Measurements from ENCODE around the gene HACD1. TPM values are rescaled to one million over a fixed set of nuclear protein-coding genes. Genes with fewer than 3 reads are reported as not detected.
"Not testable (repeated sequence)": the region's sequence is repeated elsewhere in the genome, so short reads cannot be mapped to it uniquely, and the experiment has no call there.

The HACD1 gene
- total RNA-seq, 2 donors from 2014 or later: 104 to 151 TPM

GRCh38 chr10:17590969-17591645 is 26.1 kb downstream of the HACD1 start:
- DNase-seq: no peak
- ATAC-seq: no peak
- intact Hi-C loops (cut with DNase I): no loop called here

DNA sequence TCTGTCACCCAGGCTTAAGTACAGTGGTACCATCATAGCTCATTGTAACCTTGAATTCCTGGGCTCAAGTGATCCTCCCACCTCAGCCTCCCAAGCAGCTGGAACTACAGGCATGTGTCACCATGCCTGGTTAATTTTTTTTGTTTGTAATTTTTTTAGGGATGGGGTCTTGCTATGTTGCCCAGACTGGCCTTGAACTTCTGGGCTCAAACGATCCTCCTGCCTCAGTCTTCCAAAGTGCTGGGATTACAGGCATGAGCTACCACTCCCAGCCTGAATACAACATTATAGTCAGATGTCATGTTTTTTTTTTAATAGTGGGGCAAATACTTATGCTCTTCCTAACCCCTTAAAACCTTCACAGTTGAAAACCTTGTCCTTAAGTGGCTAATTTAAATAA is 27.9 kb downstream of the HACD1 start:
- DNase-seq; ATAC-seq; intact Hi-C loops (cut with DNase I): not testable (repeated sequence)

DNA sequence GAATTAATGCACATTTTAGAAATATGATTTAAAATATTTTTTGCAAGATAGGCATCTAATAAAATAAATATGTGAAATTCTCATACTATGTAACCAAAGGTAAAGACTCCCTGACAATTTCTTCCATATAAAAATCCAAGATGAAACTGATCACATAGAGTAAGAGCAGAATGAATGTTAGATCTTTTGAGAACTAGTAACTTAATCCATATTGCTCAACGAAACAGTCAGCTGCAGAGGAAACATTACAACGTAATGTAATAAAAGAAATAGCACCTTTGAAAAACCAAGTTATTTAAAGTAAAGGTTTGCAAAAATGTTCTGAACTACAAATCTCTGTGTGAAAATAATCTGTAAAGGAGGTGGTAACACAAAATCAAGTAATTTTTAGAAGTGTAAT is 28.8 kb downstream of the HACD1 start:
- ATAC-seq (no peak), DNase-seq (no peak)
- intact Hi-C loops (cut with DNase I): no loop called here

- DNase-seq; ATAC-seq; intact Hi-C loops (cut with DNase I): not testable (repeated sequence)
Measured at GRCh38 chr10:17587321-17587720, 29.9 kb downstream of the HACD1 start.

DNA sequence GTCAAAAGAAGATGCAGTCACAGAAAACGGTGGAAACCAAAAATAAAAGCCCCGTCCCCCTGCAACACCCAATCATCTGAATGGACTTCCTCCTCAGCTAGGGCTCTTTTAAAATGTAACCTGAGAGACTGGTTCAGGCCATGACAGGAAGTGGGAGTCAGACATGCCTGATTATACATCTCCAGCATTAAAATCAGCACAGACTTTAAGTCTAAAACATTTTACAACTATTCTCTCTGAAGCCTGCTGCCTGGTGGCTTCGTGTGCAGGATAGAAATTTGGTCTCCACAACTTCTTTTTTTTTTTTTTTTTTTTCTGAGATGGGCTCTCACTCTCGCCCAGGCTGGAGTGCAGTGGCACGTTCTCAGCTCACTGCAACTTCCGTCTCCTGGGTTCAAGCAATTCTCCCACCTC is 30.3 kb downstream of the HACD1 start:
- intact Hi-C loops (cut with DNase I): no loop called here
- DNase-seq (no peak), ATAC-seq (peak in 1 of 2 donors; percentile 31)

DNA sequence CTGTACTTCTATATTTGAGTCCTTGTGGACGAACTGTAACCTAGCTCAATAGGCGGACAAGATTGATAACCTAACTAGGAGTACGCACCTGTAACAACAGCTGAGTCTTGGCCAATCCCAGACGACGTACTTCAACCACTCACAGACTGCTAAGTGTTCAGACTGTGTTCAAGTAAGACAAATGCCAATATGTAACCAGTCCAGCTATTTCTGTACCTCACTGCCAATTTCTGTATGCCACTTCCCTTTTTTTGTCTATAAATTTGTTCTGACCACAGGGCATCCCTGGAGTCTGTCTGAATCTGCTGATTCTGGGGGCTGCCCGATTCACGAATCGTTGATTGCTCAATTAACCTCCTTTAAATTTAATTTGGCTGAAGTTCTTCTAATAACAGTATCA is 32.2 kb downstream of the HACD1 start:
- intact Hi-C loops (cut with DNase I): no loop called here
- ATAC-seq: no peak

GRCh38 chr10:17580885-17581284 is 36.3 kb downstream of the HACD1 start:
- ATAC-seq (no peak), DNase-seq (no peak)
- intact Hi-C loops (cut with DNase I): no loop called here

More for the DNA sequence above, 32.2 kb downstream of the HACD1 start:
- DNase-seq: no peak

DNA sequence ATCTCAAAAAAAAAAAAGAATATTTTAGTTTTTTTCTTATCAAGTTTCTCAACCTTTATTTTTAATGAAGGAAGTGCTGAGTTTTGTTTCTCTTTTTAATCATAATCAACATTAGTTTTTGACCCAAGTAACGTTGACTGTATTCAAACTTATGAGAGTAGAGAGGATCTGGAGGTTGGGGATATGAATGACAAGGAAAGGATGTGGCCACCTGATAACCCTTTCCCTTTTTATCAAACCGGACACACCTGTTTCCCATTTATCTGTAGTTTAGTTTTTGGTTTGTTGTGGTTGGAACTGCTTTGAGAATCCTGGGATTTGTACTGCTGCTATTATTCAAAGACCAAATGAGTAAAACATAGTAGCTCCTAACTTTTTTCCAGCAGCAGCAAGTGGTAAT is 38.6 kb downstream of the HACD1 start:
- ATAC-seq (peak in 1 of 2 donors; percentile 61), DNase-seq (no peak)
- intact Hi-C loops (cut with DNase I): no loop called here

- DNase-seq (no peak), ATAC-seq (no peak)
- intact Hi-C loops (cut with DNase I): no loop called here
Measured at GRCh38 chr10:17576768-17577167, 40.4 kb downstream of the HACD1 start.

DNA sequence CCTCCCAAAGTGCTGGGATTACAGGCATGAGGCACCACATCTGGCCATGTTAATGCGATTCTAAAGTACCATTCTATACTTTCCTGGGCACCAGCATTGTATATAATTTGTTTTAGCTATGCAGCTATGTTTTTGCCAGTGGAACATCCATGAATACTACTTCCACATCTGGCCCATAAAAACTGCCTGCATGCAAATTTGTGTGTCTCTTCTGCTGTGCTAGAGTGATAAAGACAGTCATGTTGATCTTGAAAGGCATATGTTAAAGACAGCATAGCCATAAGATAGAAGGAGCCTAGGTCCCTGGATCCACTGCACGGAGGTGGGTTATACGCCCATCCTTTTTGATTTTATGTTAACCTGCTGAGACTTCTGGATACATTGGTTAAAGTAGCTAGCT is 52.3 kb downstream of the HACD1 start:
- DNase-seq (no peak), ATAC-seq (no peak)
- intact Hi-C loops (cut with DNase I): no loop called here

DNA sequence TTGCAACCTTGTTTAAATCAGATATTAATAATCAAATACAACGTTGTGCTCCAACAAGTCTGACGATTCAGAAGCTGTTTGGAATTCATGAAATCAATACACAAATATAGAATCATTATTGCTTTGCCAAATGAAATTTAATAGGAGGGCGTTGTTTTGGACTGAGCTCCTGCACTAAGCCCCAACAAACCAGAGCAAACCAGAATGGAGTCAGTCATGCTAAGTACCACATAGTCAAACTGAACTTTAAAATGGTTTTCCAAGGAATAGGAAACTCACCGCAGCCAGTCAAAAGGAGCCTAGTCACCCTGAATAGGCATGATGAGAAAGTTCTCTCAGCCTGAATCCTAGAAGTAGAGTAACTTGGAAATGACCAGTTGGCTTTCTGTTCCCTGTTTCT is 53.7 kb downstream of the HACD1 start:
- DNase-seq (no peak), ATAC-seq (no peak)
- intact Hi-C loops (cut with DNase I): no loop called here

DNA sequence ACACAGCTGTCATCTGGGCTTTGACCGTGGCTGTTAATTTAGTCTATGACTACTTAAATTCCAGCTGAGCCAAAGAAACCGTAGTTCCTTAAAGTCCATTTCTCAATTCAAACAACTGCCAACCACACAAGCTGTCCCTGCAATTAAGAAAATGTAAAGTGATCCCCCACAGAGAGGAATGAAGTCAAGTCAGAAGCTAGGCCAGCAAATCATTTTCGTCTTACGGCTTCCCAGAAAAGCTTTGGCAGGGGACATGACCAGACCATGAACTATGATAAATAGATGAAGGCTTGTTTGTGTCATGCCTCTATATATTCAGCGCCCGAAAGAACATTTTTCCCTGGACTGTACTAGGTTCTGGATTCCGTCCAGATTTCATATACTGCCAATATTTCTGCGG is 54.6 kb downstream of the HACD1 start:
- ATAC-seq (no peak), DNase-seq (no peak)
- intact Hi-C loops (cut with DNase I): no loop called here

DNA sequence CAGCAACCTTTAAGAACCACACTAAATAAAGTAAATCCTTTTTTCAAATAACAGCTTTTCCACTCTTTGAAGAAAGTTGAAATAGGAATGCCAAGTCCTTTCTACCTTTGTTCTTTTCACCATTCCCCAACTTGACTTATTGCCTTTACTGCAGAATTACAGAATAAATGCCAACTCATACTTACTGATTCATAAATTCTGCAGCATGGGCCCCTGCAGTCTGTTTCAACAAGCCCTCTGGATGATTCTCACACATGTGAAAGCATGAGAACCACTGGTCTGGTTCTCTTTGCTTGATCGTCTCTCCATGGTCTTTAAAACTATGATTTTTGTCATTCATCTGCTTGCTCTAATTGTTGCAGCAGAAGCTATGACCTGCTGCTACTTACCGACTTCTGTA is 56.1 kb downstream of the HACD1 start:
- no peak for DNase-seq
- intact Hi-C loops (cut with DNase I): no loop called here

GRCh38 chr10:17557459-17557858 is 59.7 kb downstream of the HACD1 start:
- DNase-seq (no peak), ATAC-seq (no peak)
- intact Hi-C loops (cut with DNase I): no loop called here

More for the DNA sequence above, 56.1 kb downstream of the HACD1 start:
- ATAC-seq: no peak

GRCh38 chr10:17548770-17549169 is 68.4 kb downstream of the HACD1 start:
- intact Hi-C loops (cut with DNase I): no loop called here
- DNase-seq (no peak), ATAC-seq (no peak)

DNA sequence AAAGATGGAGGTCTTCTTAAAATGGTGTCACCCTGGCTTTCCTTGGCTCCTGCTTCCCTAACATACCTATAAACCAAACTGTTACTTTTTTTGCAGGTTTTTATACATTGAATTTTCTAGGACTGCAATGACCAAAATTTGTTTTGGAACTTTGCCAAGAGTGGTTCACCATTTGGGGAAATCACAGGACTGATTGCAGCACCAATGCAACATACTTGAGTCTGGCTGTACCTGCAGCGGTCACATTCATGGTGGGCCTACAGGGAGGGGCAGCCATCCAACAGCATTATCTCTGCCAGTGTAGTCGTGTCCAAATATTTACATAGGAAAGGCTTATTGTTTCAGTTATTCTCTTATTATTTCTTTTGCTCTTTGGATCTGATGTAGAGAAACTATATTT is 69.0 kb downstream of the HACD1 start:
- ATAC-seq: no peak
- DNase-seq: no peak
- intact Hi-C loops (cut with DNase I): no loop called here

DNA sequence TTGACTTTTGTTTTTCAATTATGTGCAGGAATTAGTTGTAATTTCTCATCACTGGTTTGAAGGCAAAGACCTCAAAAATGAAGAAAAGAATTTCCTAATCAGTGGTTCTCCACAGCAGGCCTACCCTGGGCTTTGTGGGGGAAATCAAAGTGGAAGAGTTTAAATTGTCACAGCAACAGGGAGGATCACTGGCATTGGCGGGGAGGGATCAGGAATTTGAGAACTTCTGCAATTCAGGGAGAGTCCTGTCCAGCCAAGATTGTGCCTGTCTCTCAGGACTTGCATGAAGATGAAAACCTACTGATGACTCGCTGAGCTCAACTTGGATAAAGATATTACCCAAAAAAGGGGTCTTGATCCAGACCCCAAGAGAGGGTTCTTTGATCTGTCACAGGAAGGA is 70.1 kb downstream of the HACD1 start:
- intact Hi-C loops (cut with DNase I): no loop called here
- DNase-seq (no peak), ATAC-seq (no peak)

- ATAC-seq (no peak), DNase-seq (no peak)
- intact Hi-C loops (cut with DNase I): no loop called here
Measured at GRCh38 chr10:17544465-17544864, 72.7 kb downstream of the HACD1 start.
